Choroid plexus epithelial cell (primary cell): ENCODE measurements around the gene HEG1.

Source experiments
- DNase-seq: peaks from one replicate; pipeline ENCODE4 v3.0.0-alpha.2; 2010; ENCODE audit warnings: low read depth
- H3K4me3 ChIP-seq: 2 replicates; pipeline ENCODE4 v1.5.1; 2011; ENCODE audit warnings: low read depth, mild to moderate bottlenecking, control low read depth, low read length, moderate library complexity
- CTCF ChIP-seq: conservative IDR thresholded peaks from 2 replicates; pipeline ENCODE4 v1.5.1; 2011; ENCODE audit warnings: low read depth, mild to moderate bottlenecking, control low read depth, inconsistent platforms, low read length, moderate library complexity

HEG1 gene

GRCh38 chr3:125078951-125079674, 23.3 kb upstream of the HEG1 start:
- no peak for TF ChIP-seq CTCF

GRCh38 chr3:125077864-125078263, 22.1 kb upstream of the HEG1 start:
- no peak for DNase-seq
- no peak for TF ChIP-seq CTCF
- no peak overlapping the region for H3K4me3 ChIP-seq

More at GRCh38 chr3:125078951-125079674, 23.3 kb upstream of the HEG1 start:
- no peak for DNase-seq
- no peak overlapping the region for H3K4me3 ChIP-seq

- DNase-seq, result no peak
- H3K4me3 ChIP-seq, result no peak overlapping the region
- no peak for TF ChIP-seq CTCF
These were observed 20.7 kb upstream of the HEG1 start for GRCh38 chr3:125076464-125076863.

GRCh38 chr3:125075738-125076137, 19.9 kb upstream of the HEG1 start:
- no peak overlapping the region for H3K4me3 ChIP-seq
- TF ChIP-seq CTCF, result peak; percentile 29
- no peak for DNase-seq

GRCh38 chr3:125073390-125073905, 17.7 kb upstream of the HEG1 start:
- no peak overlapping the region for H3K4me3 ChIP-seq
- DNase-seq, result no peak
- TF ChIP-seq CTCF, result no peak

GRCh38 chr3:125072749-125073389, 17.1 kb upstream of the HEG1 start:
- no peak for DNase-seq
- TF ChIP-seq CTCF, result no peak
- no peak overlapping the region for H3K4me3 ChIP-seq
